22Rv1 (cell line): ENCODE data around the gene UTP11.
"Not testable (repeated sequence)": the region's sequence is repeated elsewhere in the genome, so short reads cannot be mapped to it uniquely, and the experiment has no call there.

Experiments
- H3K27ac ChIP-seq: fragments of 450-650 bp; 2 replicates; pipeline ENCODE4 v1.5.1; 2017
- ZFX ChIP-seq: fragments of 450-650 bp; IDR thresholded peaks from 2 replicates; pipeline ENCODE4 v1.6.1; 2017; ENCODE audit warnings: antibody characterized with exemption, borderline replicate concordance
- TF ChIP-seq, protein P1 (sequence below): fragments of 450-650 bp; IDR thresholded peaks from 2 replicates; pipeline ENCODE4 v1.5.1; 2017; ENCODE audit warnings: mild to moderate bottlenecking

The UTP11 gene

GRCh38 chr1:38029685-38030511 lies 17.4 kb downstream of the UTP11 start:
- no peak for TF ChIP-seq ZFX
- TF ChIP-seq, protein P1, sequence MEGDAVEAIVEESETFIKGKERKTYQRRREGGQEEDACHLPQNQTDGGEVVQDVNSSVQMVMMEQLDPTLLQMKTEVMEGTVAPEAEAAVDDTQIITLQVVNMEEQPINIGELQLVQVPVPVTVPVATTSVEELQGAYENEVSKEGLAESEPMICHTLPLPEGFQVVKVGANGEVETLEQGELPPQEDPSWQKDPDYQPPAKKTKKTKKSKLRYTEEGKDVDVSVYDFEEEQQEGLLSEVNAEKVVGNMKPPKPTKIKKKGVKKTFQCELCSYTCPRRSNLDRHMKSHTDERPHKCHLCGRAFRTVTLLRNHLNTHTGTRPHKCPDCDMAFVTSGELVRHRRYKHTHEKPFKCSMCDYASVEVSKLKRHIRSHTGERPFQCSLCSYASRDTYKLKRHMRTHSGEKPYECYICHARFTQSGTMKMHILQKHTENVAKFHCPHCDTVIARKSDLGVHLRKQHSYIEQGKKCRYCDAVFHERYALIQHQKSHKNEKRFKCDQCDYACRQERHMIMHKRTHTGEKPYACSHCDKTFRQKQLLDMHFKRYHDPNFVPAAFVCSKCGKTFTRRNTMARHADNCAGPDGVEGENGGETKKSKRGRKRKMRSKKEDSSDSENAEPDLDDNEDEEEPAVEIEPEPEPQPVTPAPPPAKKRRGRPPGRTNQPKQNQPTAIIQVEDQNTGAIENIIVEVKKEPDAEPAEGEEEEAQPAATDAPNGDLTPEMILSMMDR, result no peak
- H3K27ac ChIP-seq, result no peak overlapping the region

GRCh38 chr1:38030596-38031512 lies 18.3 kb downstream of the UTP11 start:
- TF ChIP-seq, protein P1, result no peak
- no peak for TF ChIP-seq ZFX

GRCh38 chr1:38031513-38031866 lies 19.0 kb downstream of the UTP11 start:
- TF ChIP-seq, protein P1, result no peak
- no peak for TF ChIP-seq ZFX
- no peak overlapping the region for H3K27ac ChIP-seq

More at GRCh38 chr1:38030596-38031512, 18.3 kb downstream of the UTP11 start:
- no peak overlapping the region for H3K27ac ChIP-seq

GRCh38 chr1:38032992-38033391 lies 20.5 kb downstream of the UTP11 start:
- H3K27ac ChIP-seq, result not testable (repeated sequence)

DNA sequence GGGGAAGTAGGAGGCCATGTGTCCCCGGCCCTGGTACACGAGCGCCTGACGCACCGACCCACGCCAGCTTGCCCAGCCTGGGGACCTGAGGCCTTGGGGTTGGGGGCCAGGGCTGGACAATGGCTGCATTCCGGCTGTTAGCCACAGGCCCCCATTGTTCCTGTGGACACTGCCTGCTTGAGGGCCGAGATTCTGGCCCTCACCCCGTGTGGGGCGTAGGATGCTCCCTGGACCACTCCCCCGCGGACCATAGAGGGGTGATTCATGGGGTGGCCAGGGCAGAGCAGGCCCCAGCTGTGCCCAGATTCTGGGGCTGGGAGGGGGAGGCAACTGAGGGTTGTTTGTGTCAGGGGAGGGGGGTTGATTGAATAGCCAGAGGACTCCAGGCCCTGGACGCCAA lies 22.3 kb downstream of the UTP11 start:
- no peak for TF ChIP-seq ZFX
- TF ChIP-seq, protein P1, result no peak
- no peak overlapping the region for H3K27ac ChIP-seq

DNA sequence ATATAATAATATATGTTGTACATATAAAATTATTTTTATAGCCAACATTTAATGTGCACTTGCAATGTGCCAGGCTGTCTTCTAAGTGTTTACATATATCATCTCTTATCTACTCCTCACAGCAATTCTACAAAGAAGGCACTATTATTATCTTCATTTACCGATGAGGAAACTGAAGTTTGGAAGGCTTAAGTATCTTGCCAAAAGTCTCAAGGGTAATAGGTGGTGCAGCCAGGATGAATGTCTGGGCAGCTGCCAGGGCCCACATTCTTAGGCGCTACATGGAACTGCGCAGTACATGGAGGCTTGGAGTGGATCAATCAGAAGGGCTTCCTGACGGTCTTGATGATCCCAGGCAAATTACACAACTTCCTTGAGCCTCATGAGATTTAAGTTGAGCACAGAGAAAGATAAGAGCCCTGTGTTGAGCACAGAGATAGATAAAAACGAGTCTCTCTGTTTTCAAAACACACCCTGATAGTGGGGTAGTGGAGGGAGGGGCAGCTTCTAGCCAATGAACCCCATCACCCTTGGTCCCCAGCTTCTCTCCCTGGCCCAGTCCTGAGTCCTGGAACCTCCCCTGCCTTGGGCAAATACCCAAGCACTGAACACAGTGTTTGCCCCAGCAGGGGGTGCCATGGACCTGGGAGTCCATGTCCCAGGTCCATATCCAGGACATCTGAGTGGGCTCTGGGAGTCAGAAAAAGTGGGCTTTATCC lies 24.8 kb downstream of the UTP11 start:
- TF ChIP-seq ZFX, result no peak
- TF ChIP-seq, protein P1, result peak; percentile 30
- no peak overlapping the region for H3K27ac ChIP-seq

DNA sequence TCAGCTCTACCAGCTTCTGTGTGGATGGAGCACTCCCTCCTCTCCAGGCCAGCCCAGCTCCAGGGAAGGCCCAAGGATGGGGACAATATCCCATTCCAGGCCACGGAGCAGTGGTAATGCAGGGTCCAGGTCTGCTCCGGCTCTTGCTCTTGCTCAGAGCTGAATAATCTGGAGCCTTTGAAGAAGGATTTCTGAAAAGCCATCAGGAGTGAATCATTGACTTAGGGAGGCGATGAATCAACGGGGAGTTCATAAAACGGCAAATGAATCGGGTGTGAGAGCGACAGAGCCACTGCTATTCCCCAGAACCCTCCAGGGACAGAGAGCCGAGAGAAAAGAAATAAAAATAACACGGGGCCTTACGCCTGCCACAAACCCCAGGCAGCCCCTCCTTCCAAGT lies 26.3 kb downstream of the UTP11 start:
- no peak for TF ChIP-seq ZFX
- TF ChIP-seq, protein P1, result no peak

More for the DNA sequence above, 26.3 kb downstream of the UTP11 start:
- no peak overlapping the region for H3K27ac ChIP-seq
